Calu3 (cell line): ENCODE results near the gene TRIOBP. TPM values are rescaled to one million over a fixed set of nuclear protein-coding genes. Genes with fewer than 3 reads are reported as not detected.
A peak's percentile ranks its signal among the peaks of the same experiment; 100 is the strongest.

Source experiments
- BruUV-seq: library from RNA; stranded (reverse); fragments of 400-500 nt; replicated peaks from 2 replicates; lab custom pipeline; 2021; lab: Mats Ljungman, UMichigan
- CTCF ChIA-PET: fragments of 300-600 bp; sonication (Branson Sonifier 250); formaldehyde crosslinking; loops from one replicate; lab custom pipeline; 2022; ENCODE audit warnings: antibody characterized with exemption; lab: Charles Lee
- DNase-seq: peaks from one replicate; pipeline ENCODE4 v3.0.0; 2022
- H3K27ac Mint-ChIP-seq: one replicate; pipeline ENCODE4 v1.8.0; 2022; ENCODE audit warnings: mixed read lengths; ENCODE audit not compliant: unreplicated experiment
- H3K27me3 Mint-ChIP-seq: one replicate; pipeline ENCODE4 v1.8.0; 2022; ENCODE audit warnings: mixed read lengths; ENCODE audit not compliant: unreplicated experiment
- H3K36me3 Mint-ChIP-seq: one replicate; pipeline ENCODE4 v1.8.0; 2022; ENCODE audit warnings: mild to moderate bottlenecking, moderate library complexity, mixed read lengths; ENCODE audit not compliant: insufficient read depth, unreplicated experiment
- H3K4me1 Mint-ChIP-seq: one replicate; pipeline ENCODE4 v1.8.0; 2022; ENCODE audit warnings: mild to moderate bottlenecking, low read depth, mixed read lengths; ENCODE audit not compliant: unreplicated experiment
- H3K4me3 Mint-ChIP-seq: one replicate; pipeline ENCODE4 v1.8.0; 2022; ENCODE audit warnings: mild to moderate bottlenecking, low read depth, moderate library complexity, mixed read lengths; ENCODE audit not compliant: unreplicated experiment
- H3K9me3 Mint-ChIP-seq: one replicate; pipeline ENCODE4 v1.8.0; 2022; ENCODE audit warnings: low read depth, mixed read lengths; ENCODE audit not compliant: unreplicated experiment
- intact Hi-C: fragments of 100-400 bp; cut with micrococcal nuclease; formaldehyde crosslinking; loops from one replicate; pipeline ENCODE4 v1.10.0; 2022; ENCODE audit not compliant: unreplicated experiment
- total RNA-seq: library from RNA; stranded (reverse); gene quantifications from 2 replicates; pipeline ENCODE4 v1.2.3, GENCODE V29; 2022
- TF ChIP-seq, protein P1 (sequence below): fragments of 200-600 bp; IDR thresholded peaks from one replicate; pipeline ENCODE4 v1.8.0; 2022; ENCODE audit warnings: antibody characterized with exemption; ENCODE audit not compliant: unreplicated experiment

TRIOBP gene
- total RNA-seq, 1 experiment from 2014 or later, result 85.3 TPM

GRCh38 chr22:37680191-37680851 lies 16.5 kb upstream of the TRIOBP start:
- Mint-ChIP-seq H3K36me3 (peaks cover 37% of the 10 kb centered on the region), H3K4me1 (peaks cover 10% of the 10 kb centered on the region), H3K4me3 (no peak overlapping the region), H3K9me3 (no peaks in the 10 kb centered on the region), H3K27me3 (no peaks in the 10 kb centered on the region), H3K27ac (no peak overlapping the region)
- CTCF ChIA-PET, result interaction anchor here (1.4 to 2.4 kb wide), 2 partner anchors 19 to 37 kb away, joined by 13 to 42 read pairs; no protein-coding TSS in a partner anchor
- DNase-seq, result no peak
- intact Hi-C loops, result no loop called here
- TF ChIP-seq, protein P1, sequence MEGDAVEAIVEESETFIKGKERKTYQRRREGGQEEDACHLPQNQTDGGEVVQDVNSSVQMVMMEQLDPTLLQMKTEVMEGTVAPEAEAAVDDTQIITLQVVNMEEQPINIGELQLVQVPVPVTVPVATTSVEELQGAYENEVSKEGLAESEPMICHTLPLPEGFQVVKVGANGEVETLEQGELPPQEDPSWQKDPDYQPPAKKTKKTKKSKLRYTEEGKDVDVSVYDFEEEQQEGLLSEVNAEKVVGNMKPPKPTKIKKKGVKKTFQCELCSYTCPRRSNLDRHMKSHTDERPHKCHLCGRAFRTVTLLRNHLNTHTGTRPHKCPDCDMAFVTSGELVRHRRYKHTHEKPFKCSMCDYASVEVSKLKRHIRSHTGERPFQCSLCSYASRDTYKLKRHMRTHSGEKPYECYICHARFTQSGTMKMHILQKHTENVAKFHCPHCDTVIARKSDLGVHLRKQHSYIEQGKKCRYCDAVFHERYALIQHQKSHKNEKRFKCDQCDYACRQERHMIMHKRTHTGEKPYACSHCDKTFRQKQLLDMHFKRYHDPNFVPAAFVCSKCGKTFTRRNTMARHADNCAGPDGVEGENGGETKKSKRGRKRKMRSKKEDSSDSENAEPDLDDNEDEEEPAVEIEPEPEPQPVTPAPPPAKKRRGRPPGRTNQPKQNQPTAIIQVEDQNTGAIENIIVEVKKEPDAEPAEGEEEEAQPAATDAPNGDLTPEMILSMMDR, result no peak
- BruUV-seq, result no TSS peak

DNA sequence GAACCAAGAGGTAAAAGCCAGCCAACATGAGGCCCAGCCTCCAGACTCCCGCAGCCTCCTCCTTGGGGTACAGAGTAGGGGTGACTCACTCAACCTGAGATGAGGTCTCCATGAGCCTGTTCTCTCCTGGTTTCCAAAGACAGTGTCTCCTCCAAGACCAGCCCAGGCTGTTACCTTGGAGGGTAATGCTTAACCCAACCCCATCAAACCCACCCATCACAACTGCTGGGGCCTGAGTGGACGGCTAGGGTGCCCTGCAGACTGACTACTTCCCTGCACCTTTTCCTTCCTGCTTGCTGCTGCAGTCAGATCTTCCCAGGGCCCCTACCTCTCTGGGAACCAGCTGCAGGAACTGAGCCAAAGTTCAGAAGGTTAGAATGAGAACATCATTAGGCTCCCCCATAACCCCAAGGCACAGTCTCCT lies 15.8 kb upstream of the TRIOBP start:
- BruUV-seq, result no TSS peak
- no peak for DNase-seq

DNA sequence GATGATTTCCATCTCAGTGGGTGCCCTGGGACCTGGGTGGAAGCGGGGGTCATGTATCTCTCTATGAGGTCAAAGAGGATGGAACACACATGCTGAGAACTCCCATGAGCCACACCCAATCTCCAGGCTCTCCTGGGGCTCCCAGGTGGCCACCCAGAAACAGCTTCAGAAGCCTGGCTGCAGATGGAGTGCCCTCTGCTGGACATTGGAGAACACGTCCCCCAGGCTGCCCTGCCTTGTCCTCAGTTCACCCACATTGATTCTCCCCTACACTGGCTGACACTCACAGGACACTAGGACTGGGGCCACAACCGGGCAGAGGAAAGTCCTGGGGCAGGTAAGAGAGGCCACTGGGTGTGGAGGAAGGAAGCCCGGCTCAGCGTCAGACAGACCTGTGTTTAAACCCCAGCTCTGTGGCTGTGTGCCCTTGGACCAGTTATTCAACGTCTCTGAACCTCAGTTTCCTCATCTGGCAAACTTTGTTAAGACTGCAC lies 15.2 kb upstream of the TRIOBP start:
- intact Hi-C loops, result loop anchor here (1.0 kb wide), 1 partner anchor 38 kb away; no protein-coding TSS in a partner anchor
- no TSS peak for BruUV-seq
- no peaks in the 10 kb centered on the region for H3K9me3 Mint-ChIP-seq
- H3K27me3 Mint-ChIP-seq, result no peaks in the 10 kb centered on the region
- no peak overlapping the region for H3K4me3 Mint-ChIP-seq
- CTCF ChIA-PET, result interaction anchor here (0.8 to 2.4 kb wide), 6 partner anchors 20 to 75 kb away, joined by 3 to 42 read pairs (median 4); partner anchors contain the start of gene PDXP
- peaks cover 31% of the 10 kb centered on the region for H3K36me3 Mint-ChIP-seq
- H3K27ac Mint-ChIP-seq, result no peak overlapping the region
- peak; percentile 86 for DNase-seq
- peaks cover 21% of the 10 kb centered on the region for H3K4me1 Mint-ChIP-seq
- TF ChIP-seq, protein P1, result peak; percentile 90

More for the DNA sequence above, 15.8 kb upstream of the TRIOBP start:
- Mint-ChIP-seq H3K4me1 (peaks cover 15% of the 10 kb centered on the region), H3K36me3 (peaks cover 31% of the 10 kb centered on the region), H3K9me3 (no peaks in the 10 kb centered on the region), H3K27ac (no peak overlapping the region), H3K27me3 (no peaks in the 10 kb centered on the region), H3K4me3 (no peak overlapping the region)
- TF ChIP-seq, protein P1, result no peak
- intact Hi-C loops, result loop anchor here (1.0 kb wide), 1 partner anchor 38 kb away; no protein-coding TSS in a partner anchor
- CTCF ChIA-PET, result interaction anchor here (0.8 to 2.4 kb wide), 5 partner anchors 20 to 72 kb away, joined by 3 to 42 read pairs (median 5); partner anchors contain the start of gene PDXP

DNA sequence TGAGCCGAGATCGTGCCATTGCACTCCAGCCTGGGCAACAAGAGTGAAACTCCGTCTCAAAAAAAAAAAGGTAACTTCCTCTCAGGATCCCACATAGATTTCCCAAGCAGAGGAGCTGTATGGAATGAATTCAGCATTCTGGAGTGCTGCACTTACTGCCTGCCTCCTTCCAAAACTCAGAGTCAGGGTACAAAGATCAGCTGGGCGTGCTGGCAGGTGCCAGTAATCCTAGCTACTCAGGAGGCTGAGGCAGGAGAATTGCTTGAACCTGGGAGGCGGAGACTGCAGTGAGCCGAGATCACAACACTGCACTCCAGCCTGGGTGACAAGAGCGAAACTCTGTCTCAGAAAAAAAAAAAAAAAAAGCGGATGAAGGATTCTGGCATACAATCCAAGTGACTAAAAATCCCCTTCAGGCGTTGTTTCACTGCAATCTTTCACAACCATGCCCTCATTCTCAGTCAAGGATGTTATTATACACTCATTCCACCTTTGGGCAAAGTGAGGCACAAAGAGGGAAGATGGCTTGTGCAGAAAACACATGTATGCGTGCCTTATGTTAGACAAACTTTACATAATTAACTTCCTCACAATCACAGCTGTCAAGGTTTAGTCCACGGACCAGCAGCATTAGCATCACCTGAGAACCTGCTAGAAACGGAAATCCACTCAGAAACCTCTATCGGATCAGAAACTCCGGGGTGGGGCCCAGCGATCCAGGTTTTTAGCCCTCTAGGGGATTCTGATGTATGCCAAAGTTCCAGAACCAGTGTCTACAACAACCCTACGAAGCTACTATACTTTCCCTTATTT lies 11.8 kb upstream of the TRIOBP start:
- TF ChIP-seq, protein P1, result no peak
- BruUV-seq, result no TSS peak
- CTCF ChIA-PET, result interaction anchor here (1.9 kb wide), 1 partner anchor 27 kb away, joined by 6 read pairs; the partner anchor contains the start of gene PDXP
- peak overlapping the region; percentile 94 for H3K4me3 Mint-ChIP-seq
- no peaks in the 10 kb centered on the region for H3K9me3 Mint-ChIP-seq
- no peak overlapping the region for H3K27ac Mint-ChIP-seq
- H3K4me1 Mint-ChIP-seq, result peaks cover 52% of the 10 kb centered on the region
- H3K36me3 Mint-ChIP-seq, result peaks cover 37% of the 10 kb centered on the region
- intact Hi-C loops, result no loop called here
- H3K27me3 Mint-ChIP-seq, result no peaks in the 10 kb centered on the region
- DNase-seq, result no peak
